ENCODE results near the gene CEP63.

The CEP63 gene

DNA sequence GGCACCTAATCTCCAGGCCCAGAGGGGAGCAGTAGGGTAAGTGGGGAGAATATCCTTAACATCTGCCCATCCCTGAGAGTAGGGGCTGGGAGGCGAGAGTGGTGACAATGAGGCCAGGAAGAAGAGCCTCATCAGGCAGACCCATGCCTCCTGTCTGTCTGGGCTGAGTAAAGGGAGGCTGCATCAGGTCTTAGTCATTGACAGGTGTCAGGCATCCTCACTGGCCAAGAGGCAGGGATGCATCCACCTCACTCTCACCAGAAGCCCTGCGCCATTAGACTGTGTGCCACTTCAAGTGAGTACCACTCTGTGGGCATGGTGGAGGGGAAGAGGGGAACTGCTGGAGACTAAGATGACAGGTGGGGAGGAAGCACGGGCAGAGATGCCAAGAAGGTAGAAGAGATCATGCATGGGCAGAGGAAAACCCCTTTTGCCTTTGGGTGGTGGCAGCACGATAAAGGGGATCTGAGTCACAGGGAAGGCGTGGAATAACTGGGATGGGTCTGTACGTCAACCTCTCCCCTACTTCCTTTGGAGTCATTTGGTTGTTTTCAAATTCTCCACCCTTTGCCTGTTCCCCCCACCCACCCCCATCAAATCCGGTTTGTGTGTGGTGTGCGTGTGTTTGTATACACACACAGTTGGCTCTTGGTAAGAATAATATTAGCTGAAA lies 14.2 kb upstream of the CEP63 start:
- no peak for DNase-seq

GRCh38 chr3:134472831-134473230 lies 13.0 kb upstream of the CEP63 start:
- no peak for DNase-seq

DNA sequence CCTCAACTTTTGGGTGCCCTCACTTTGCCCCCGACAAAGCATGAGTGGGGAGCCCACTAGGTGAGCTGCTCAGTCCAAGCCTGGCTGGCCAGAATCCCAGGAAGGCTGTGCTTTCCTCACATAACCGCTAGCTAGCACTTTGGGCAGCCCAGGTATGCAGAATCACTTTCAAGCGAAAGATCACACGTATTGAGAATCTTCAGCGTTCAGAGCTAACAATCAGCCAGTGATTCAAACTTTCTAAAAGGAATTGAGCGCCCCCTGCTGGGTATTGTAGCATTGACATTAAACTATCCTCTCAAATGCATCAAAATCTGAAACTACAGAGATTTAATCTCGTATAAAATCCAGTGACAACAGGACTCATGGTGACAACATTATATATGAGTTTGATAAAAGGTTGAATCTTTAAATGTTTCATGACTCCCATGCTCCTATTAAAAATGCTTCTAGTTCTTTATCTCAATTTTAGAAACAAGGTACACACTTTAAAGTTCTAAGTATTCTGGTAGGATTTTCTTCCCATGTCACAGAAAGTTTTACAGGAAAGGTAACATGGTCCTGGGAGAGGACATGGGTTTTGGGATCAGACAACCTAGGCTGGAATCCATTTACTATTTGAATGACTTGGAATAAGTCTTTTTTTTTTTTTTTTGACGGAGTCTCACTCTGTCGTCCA lies 11.8 kb upstream of the CEP63 start:
- peak; percentile 61 for DNase-seq

GRCh38 chr3:134474956-134475355 lies 10.9 kb upstream of the CEP63 start:
- DNase-seq: no peak

DNA sequence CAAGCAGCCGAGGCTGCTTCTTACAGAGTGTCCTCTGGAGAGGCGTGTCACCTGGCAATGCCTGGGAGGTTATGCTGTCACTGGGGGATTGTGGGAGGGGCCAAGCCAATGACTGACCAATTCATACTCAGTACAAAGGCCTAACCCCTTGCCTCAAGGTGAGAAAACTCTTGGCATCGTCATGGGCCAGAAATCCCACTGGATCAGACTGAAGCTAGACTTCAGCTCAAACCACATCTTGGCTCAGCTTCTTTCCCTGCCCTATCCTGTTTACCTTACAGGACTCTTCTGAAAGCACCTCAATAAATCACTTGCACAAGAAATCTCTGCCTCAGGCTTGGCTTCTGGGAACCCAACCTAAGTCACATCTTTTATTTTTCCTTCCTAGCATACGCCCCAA lies 9.6 kb upstream of the CEP63 start:
- no peak for DNase-seq

GRCh38 chr3:134477002-134477401 lies 8.9 kb upstream of the CEP63 start:
- DNase-seq: no peak

GRCh38 chr3:134477938-134478337 lies 7.9 kb upstream of the CEP63 start:
- DNase-seq: no peak

DNA sequence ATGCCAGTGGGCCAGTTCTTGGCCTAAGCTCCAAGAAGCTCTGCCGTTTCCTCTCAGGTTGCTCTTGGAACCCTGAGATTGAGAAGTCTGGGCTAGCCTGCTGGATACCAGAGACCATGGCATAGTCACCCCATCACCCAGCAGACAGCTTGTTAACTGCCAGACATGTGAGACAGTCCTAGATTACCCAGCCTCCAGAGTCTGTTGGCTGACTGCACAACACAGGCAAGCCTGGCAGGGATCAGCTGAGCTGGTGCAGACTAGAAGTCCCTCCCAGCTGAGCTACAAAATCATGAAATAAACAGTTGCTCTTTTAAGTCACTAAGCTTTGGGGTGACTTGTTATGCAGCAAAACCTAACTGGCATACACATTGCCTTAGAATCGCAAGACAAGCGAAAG lies 5.3 kb upstream of the CEP63 start:
- DNase-seq: no peak

DNA sequence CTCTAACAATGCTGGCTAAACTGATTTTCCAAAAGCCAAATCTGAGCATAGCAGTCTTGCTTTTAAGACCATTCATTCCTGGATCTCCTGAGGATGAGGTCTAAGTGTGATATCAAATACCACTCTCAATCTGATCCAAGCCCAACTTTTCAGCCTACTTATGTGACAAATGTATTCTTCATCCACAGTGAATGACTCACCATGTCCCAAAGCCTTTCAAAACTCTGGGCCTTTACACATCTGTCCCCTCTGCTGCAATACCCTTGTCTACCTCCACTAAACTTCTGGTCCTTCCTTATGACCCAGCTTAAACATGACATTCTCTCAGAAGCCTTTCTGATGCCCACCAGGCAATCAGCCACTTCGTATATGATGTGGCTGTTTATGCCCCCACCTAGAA lies 4.7 kb upstream of the CEP63 start:
- DNase-seq: no peak

- no peak for DNase-seq
These were observed 3.2 kb upstream of the CEP63 start for GRCh38 chr3:134482622-134483021.

GRCh38 chr3:134483195-134483900 lies 2.5 kb upstream of the CEP63 start:
- no peak for DNase-seq

GRCh38 chr3:134485075-134485717 lies 661 bp upstream of the CEP63 start:
- DNase-seq: peak; percentile 26

GRCh38 chr3:134486577-134487041 lies 752 bp downstream of the CEP63 start:
- peak; percentile 58 for DNase-seq

GRCh38 chr3:134487406-134487805 lies 1.5 kb downstream of the CEP63 start:
- DNase-seq: no peak

GRCh38 chr3:134494495-134494894 lies 8.6 kb downstream of the CEP63 start:
- DNase-seq: no peak

DNA sequence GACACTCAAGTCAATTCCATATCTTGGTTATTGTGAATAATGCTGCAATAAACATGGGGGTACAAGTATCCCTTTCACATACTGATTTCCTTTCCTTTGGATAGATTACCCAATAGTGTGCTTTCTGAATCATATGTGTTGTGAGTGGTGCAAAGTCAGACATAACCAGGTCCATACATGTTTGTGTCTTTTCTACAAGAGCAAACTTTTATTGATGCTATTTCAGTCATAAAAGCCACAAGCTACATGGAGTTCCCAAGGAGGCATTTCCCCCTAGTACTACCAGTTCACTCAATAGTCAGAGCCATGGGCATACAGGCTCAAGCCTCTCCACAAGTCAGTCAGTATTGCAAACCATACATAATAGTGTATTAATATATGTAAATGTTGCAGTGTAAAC lies 10.1 kb downstream of the CEP63 start:
- DNase-seq: no peak

DNA sequence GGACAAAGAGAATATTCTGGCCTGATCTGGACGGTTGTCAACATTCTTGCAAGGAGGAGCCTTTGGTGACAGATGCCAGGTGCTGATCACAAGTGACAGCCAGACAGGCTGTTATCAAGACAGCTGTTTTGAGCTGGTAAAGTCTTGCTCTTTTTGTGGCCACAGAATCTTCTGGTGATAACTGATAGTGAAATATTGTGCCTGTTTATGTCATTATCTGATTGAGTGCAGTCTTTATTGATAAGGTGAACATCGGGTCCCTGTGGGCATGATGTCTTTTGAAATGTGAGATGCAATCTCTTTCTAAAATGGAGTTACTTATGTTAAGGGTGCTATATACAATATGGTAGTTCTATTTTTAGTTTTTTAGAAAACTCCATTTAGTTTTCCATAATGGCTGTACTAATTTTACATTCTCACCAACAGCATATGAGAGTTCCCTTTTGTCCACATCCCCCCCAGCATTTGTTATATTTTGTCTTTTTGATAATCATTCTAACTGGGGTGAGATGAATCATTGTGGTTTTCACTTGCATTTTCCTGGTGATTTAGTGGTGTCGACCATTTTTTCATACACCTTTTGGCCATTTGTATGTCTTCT lies 10.7 kb downstream of the CEP63 start:
- no peak for DNase-seq

GRCh38 chr3:134503266-134503665 lies 17.4 kb downstream of the CEP63 start:
- DNase-seq: no peak

- no peak for DNase-seq
These were observed 18.3 kb downstream of the CEP63 start for GRCh38 chr3:134504132-134504531.

DNA sequence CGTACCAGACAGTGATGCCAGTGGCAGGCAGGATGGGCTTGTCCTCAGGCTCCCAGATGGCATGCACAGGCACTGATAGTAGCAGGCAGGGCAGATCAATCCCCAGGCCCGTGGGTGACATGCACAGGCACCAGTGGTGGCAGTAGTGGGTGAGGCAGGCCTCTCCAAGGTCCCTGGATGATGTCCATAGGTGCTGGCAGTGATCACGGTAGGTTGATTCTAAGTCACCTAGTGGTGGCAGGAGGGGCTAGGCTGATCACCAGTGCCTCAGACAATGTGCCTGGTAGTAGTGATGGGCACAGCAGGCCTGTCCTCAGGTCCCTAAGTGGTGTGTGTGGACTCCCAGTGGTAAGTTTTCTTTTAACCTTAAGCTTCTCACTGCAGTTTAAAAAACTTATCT lies 19.6 kb downstream of the CEP63 start:
- DNase-seq: no peak

DNA sequence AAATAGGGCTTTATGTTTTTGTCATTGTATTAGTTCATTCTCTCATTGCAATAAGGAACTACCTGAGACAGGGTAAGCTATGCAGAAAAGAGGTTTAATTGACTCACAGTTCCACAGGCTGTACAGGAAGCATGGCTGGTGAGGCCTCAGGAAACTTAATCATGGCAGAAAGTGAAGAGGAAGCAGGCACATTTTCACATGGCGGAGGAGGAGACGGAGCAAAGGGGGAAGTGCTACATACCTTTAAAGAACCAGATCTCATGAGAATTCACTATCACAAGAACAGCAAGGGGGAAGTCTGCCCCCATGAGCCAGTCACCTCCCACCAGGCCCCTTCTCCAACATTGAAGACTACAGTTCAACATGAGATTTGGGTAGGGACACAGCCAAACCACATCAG lies 25.6 kb downstream of the CEP63 start:
- DNase-seq: no peak

DNA sequence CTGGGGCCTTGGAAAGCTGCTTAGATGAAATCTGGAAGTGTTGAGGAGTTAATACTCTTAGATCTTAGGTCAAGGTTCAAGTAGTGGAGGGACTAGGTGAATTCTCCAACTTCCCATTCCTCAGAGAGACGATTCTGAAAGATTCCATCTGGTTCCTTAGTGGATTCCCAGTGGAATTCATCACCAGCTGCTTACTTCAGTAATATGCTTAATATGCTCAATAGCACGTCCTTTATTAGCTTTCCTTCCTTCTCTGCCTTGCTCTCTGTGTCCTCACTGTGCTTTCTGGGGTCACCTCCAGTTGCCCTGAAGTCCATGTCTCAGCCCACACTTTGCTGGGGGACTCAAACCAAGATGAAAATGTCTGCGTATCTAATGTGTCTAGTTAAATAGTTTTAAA lies 31.0 kb downstream of the CEP63 start:
- no peak for DNase-seq

DNA sequence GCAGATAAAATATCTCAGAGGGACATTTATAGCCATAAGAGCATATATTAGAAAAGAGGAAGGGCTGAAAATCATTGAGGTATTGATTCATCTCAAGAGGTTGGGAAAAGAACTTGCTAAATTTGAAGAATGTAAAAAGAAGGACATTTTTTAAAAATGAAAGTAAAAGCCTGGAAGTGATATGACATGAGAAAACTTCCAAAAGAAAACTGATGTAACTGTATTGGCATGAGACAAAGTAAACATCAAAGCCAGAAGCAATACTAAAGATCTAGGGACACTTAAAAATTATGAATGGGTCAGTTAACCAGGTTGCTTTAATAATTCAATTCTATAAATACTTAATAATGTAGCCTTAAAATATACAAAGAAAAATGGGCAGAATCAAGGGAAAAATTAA lies 31.9 kb downstream of the CEP63 start:
- no peak for DNase-seq
